Thoracic aorta (tissue), 2 donors: Measurements from ENCODE around the gene ATP10A. TPM values are rescaled to one million over a fixed set of nuclear protein-coding genes. Genes with fewer than 3 reads are reported as not detected.

ENCODE experiments used
- ATAC-seq: fragments of 150-250 bp; one replicate; pipeline ENCODE4 v1.8.0; 2017; ENCODE audit warnings: low read depth; ENCODE audit not compliant: insufficient number of reproducible peaks, low FRiP score
- DNase-seq: peaks from one replicate; pipeline ENCODE4 v3.0.0-alpha.2; 2020; ENCODE audit warnings: low spot score
- H3K27ac ChIP-seq, 2 donors: fragments of 200-600 bp; sonication (generic); 1 replicate in 1 of 2; 2 replicates in 1 of 2; pipeline ENCODE4 v1.5.1; 2016; ENCODE audit warnings: mild to moderate bottlenecking in 2 of 2, moderate library complexity in 2 of 2
- H3K27me3 ChIP-seq: fragments of 200-600 bp; sonication (generic); replicated peaks from 2 replicates; pipeline ENCODE4 v1.6.0; 2016; ENCODE audit warnings: mild to moderate bottlenecking; ENCODE audit not compliant: insufficient read depth
- H3K36me3 ChIP-seq: fragments of 200-600 bp; sonication (generic); one replicate; pipeline ENCODE4 v1.5.1; 2016
- H3K4me1 ChIP-seq, 2 donors: fragments of 200-600 bp; sonication (generic); 1 replicate in 1 of 2; 2 replicates in 1 of 2; pipeline versions ENCODE4 v1.5.1 to v1.6.0; 2016; ENCODE audit warnings: low read depth in 2 of 2, mild to moderate bottlenecking in 1 of 2; ENCODE audit not compliant: control insufficient read depth in 1 of 2
- H3K4me3 ChIP-seq: fragments of 200-600 bp; sonication (generic); 2 replicates; pipeline ENCODE4 v1.5.1; 2016; ENCODE audit warnings: mild to moderate bottlenecking
- H3K9me3 ChIP-seq: fragments of 200-600 bp; sonication (generic); 2 replicates; pipeline ENCODE4 v1.5.1; 2016
- total RNA-seq, 2 donors: library from RNA; depleted of rRNA; stranded (reverse); fragments of >200 nt; gene quantifications; one replicate each; pipeline versions ENCODE4 v1.1.0 to v1.2.3, GENCODE V29; 2016
- TF ChIP-seq, protein P1 (sequence below): fragments of 200-600 bp; sonication (generic); IDR thresholded peaks from one replicate; pipeline ENCODE4 v1.5.1; 2019; ENCODE audit warnings: antibody characterized with exemption

The ATP10A gene
- total RNA-seq, 2 donors from 2014 or later: 59.4 to 89.8 TPM

DNA sequence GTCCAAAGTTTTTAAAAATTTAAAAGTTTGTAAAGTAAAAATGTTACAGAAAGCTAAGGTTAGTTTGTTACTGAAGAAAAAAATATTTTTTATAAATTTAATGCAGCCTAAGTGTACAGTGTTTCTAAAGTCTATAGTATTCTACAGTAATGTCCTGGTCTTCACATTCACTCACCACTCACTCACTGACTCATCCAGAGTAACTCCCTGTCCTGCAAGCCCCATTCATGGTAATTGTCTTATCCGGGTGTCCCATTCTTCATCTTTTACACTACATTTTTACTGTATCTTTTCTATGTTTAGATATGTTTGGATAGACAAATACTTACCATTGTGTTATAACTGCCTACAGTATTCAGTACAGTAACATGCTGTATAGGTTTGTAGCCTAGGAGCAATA is 36.7 kb upstream of the ATP10A start:
- Histone ChIP-seq H3K27me3 (no peaks in the 10 kb centered on the region), H3K36me3 (no peaks in the 10 kb centered on the region), H3K4me3 (no peak overlapping the region), H3K27ac (no peak overlapping the region), H3K4me1 (no peaks in the 10 kb centered on the region), H3K9me3 (no peaks in the 10 kb centered on the region)
- TF ChIP-seq, protein P1, sequence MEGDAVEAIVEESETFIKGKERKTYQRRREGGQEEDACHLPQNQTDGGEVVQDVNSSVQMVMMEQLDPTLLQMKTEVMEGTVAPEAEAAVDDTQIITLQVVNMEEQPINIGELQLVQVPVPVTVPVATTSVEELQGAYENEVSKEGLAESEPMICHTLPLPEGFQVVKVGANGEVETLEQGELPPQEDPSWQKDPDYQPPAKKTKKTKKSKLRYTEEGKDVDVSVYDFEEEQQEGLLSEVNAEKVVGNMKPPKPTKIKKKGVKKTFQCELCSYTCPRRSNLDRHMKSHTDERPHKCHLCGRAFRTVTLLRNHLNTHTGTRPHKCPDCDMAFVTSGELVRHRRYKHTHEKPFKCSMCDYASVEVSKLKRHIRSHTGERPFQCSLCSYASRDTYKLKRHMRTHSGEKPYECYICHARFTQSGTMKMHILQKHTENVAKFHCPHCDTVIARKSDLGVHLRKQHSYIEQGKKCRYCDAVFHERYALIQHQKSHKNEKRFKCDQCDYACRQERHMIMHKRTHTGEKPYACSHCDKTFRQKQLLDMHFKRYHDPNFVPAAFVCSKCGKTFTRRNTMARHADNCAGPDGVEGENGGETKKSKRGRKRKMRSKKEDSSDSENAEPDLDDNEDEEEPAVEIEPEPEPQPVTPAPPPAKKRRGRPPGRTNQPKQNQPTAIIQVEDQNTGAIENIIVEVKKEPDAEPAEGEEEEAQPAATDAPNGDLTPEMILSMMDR: no peak
- DNase-seq: no peak
- ATAC-seq: no peak

DNA sequence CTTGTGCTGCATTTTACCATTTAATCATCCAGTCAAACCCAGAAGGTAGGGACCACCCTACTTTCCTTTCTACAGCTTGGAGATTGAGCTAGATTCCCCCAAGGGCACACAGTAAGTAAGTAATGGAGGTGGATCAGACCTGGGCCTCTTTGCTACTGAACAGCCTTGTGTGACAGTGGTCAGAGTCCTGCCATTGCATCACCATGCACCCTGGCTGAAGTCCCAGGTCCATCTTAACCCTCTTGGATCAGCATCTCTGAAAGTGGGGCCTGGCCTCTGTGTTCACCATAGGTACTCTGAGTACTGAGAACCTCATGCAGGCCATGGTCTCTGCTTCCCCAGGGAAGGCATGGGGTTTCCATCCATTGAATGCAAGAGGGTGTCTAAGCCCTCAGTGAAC is 34.5 kb upstream of the ATP10A start:
- Histone ChIP-seq H3K4me1 (no peaks in the 10 kb centered on the region), H3K27ac (no peak overlapping the region), H3K9me3 (no peaks in the 10 kb centered on the region), H3K27me3 (no peaks in the 10 kb centered on the region), H3K4me3 (no peak overlapping the region), H3K36me3 (no peaks in the 10 kb centered on the region)
- TF ChIP-seq, protein P1: no peak
- DNase-seq (no peak), ATAC-seq (no peak)

DNA sequence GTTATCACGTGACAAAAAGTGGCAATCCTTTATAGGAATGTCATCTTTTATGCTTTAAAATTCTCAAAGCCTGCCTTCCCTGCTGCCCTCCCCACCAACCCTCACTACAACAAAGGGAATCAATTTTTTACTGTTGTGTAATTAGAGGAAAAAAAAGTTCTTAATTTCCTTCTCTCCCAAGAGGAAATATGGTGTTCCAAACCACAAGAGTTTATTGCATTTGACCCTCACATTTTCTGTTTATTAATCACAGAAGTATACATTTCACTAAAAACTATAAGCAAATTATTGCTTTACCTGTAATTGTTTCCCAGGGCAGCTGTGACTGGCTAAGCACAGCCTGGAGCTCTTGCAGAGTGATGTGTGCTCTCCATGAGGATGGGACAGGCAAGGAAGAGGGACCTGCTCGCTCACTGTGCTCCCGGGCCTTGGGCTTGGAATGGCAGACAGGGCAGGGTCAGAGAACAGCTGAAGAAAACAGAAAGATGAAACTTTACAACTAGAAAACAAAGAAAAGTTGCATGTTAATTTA is 31.3 kb upstream of the ATP10A start:
- Histone ChIP-seq H3K36me3 (no peaks in the 10 kb centered on the region), H3K27ac (no peak overlapping the region), H3K4me1 (peaks cover 7 to 12% of the 10 kb centered on the region in 2 donors), H3K4me3 (no peak overlapping the region), H3K9me3 (no peaks in the 10 kb centered on the region), H3K27me3 (no peaks in the 10 kb centered on the region)
- DNase-seq: no peak
- ATAC-seq: no peak
- TF ChIP-seq, protein P1: no peak

DNA sequence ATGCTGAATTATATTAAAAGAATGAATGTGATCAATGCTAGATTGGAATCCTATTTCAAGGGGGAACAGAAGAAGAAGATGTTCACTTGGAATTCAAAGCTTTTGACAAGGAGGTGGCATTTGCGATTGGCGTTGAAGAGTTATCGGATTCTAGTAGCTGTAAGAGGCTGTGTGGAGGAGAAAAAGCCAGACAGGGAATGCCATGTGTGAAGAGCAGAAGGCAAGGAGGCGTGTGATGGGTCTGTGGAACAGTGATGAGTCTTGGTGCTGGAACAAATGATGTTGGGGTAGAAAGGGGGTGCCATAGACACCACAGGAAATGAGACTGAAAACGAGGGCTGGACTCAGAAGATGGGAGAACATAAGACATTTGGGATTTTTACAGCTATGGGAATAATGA is 30.5 kb upstream of the ATP10A start:
- Histone ChIP-seq H3K4me3 (no peak overlapping the region), H3K9me3 (no peaks in the 10 kb centered on the region), H3K27me3 (no peaks in the 10 kb centered on the region), H3K36me3 (no peaks in the 10 kb centered on the region), H3K27ac (no peak overlapping the region), H3K4me1 (peaks cover 7 to 12% of the 10 kb centered on the region in 2 donors)
- TF ChIP-seq, protein P1: no peak
- no peak for ATAC-seq
- DNase-seq: no peak

DNA sequence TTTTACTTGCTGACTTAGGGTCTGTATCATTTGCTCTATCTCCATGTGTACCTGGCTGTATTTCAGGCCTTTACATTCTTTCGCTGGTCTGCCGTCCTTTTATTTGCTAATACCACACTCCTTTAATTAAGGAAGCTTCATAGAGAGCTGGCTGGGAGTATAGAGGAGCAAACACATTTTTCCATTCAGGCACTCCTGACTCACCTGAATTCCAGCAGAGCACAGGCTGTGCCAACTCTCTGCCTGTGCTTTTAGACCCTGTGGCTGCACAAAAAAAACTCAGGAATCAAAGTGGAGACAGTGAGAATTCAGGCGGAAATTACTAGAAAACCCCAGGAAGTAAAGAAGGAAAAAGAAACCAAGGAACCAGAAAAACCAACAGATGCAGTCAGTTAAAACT is 29.0 kb upstream of the ATP10A start:
- Histone ChIP-seq H3K36me3 (no peaks in the 10 kb centered on the region), H3K9me3 (no peaks in the 10 kb centered on the region), H3K4me3 (no peak overlapping the region), H3K27ac (no peak overlapping the region), H3K4me1 (peaks cover 7 to 12% of the 10 kb centered on the region in 2 donors), H3K27me3 (no peaks in the 10 kb centered on the region)
- DNase-seq: no peak
- ATAC-seq: no peak
- TF ChIP-seq, protein P1: no peak
